CD4-positive, alpha-beta T cell (primary cell): ENCODE results near the gene GUCA1C. TPM values are rescaled to one million over a fixed set of nuclear protein-coding genes. Genes with fewer than 3 reads are reported as not detected.

ENCODE experiments used
- ATAC-seq: fragments of 200-7000 bp; cut with Tn5 transposase; one replicate; pipeline ENCODE4 v1.10.0; 2022; ENCODE audit warnings: mild to moderate bottlenecking; ENCODE audit not compliant: poor library complexity
- CTCF ChIA-PET: fragments of 350-600 bp; sonication (Branson Sonifier 250); formaldehyde crosslinking; loops from one replicate; lab custom pipeline; 2021; ENCODE audit warnings: antibody characterized with exemption, inconsistent platforms; lab: Charles Lee
- POLR2A ChIA-PET: fragments of 350-600 bp; sonication (Branson Sonifier 250); formaldehyde crosslinking; loops from one replicate; lab custom pipeline; 2021; ENCODE audit warnings: antibody characterized with exemption, inconsistent platforms; lab: Charles Lee
- DNase-seq, 14 experiments: peaks; one replicate each; pipeline ENCODE4 v3.0.0-alpha.2; 2013 to 2020; ENCODE audit warnings: mixed read lengths in 2 of 14
- H3K27ac ChIP-seq, 2 donors: one replicate each; pipeline versions ENCODE4 v1.5.1 to v1.7.0; 2013; ENCODE audit warnings: low read length in 2 of 2, low read depth in 1 of 2, mild to moderate bottlenecking in 1 of 2
- H3K27me3 ChIP-seq, 2 experiments: 1 replicate in 1 of 2; 2 replicates in 1 of 2; pipeline versions ENCODE4 v1.6.1 to v1.7.0; 2013; ENCODE audit warnings: low read length in 2 of 2, control low read depth in 1 of 2, mild to moderate bottlenecking in 1 of 2, moderate library complexity in 1 of 2; ENCODE audit not compliant: insufficient read depth in 2 of 2, control insufficient read depth in 1 of 2
- H3K36me3 ChIP-seq: one replicate; pipeline ENCODE4 v1.6.1; 2013; ENCODE audit warnings: low read length, control low read depth; ENCODE audit not compliant: insufficient read depth
- H3K4me1 ChIP-seq: one replicate; pipeline ENCODE4 v1.6.1; 2013; ENCODE audit warnings: low read length, control low read depth; ENCODE audit not compliant: insufficient read depth
- H3K4me3 ChIP-seq: one replicate; pipeline ENCODE4 v1.5.1; 2013; ENCODE audit warnings: mild to moderate bottlenecking, low read length, moderate library complexity
- H3K9me3 ChIP-seq, 2 experiments: 1 replicate in 1 of 2; 2 replicates in 1 of 2; pipeline versions ENCODE4 v1.6.1 to v1.7.0; 2013; ENCODE audit warnings: low read length in 2 of 2, mild to moderate bottlenecking in 2 of 2, control low read depth in 1 of 2, moderate library complexity in 1 of 2; ENCODE audit not compliant: control insufficient read depth in 1 of 2, insufficient read depth in 1 of 2
- H3K27ac Mint-ChIP-seq: one replicate; pipeline ENCODE4 v1.8.0; 2020; ENCODE audit warnings: mixed read lengths
- H3K27me3 Mint-ChIP-seq: one replicate; pipeline ENCODE4 v1.8.0; 2021; ENCODE audit warnings: mixed read lengths
- H3K36me3 Mint-ChIP-seq: one replicate; pipeline ENCODE4 v1.8.0; 2021; ENCODE audit warnings: low read depth, mixed read lengths
- H3K4me1 Mint-ChIP-seq: one replicate; pipeline ENCODE4 v1.8.0; 2021; ENCODE audit warnings: low read depth, mixed read lengths
- H3K4me3 Mint-ChIP-seq: one replicate; pipeline ENCODE4 v1.8.0; 2020; ENCODE audit warnings: mild to moderate bottlenecking, mixed read lengths
- H3K9me3 Mint-ChIP-seq: one replicate; pipeline ENCODE4 v1.8.0; 2020; ENCODE audit warnings: mixed read lengths
- CTCF ChIP-seq: fragments of 200-600 bp; IDR thresholded peaks from one replicate; pipeline ENCODE4 v1.8.0; 2022; ENCODE audit warnings: antibody characterized with exemption, mild to moderate bottlenecking
- intact Hi-C, 2 experiments: fragments of 100-400 bp; cut with DNase I in 1 of 2; cut with micrococcal nuclease in 1 of 2; formaldehyde crosslinking; loops; one replicate each; pipeline versions ENCODE4 v1.15.1 to v1.9.0; 2023 to 2025; cut with DNase I, micrococcal nuclease
- total RNA-seq, 174 experiments: library from RNA in 2 of 174; stranded (reverse) in 2 of 174; gene quantifications; one replicate each; pipeline ENCODE4 v1.2.3 and lab custom pipeline; 2021 to 2026

The GUCA1C gene
- total RNA-seq, 2 experiments from 2014 or later, result not detected

GRCh38 chr3:108907194-108907593 lies 46.5 kb downstream of the GUCA1C start:
- Histone ChIP-seq H3K4me1 (no peaks in the 10 kb centered on the region), H3K9me3 (peaks cover 0 to 5% of the 10 kb centered on the region in 2 experiments), H3K36me3 (no peaks in the 10 kb centered on the region), H3K4me3 (no peak overlapping the region), H3K27me3 (no peaks in the 10 kb centered on the region), H3K27ac (no peak overlapping the region)
- H3K9me3 Mint-ChIP-seq, result no peaks in the 10 kb centered on the region
- ChIA-PET CTCF (interaction anchor here (1.1 kb wide), 1 partner anchor 8 kb away, joined by 3 read pairs; no protein-coding TSS in a partner anchor), POLR2A (no interaction called here)
- no peak overlapping the region for H3K27ac Mint-ChIP-seq
- no peak overlapping the region for H3K4me3 Mint-ChIP-seq
- H3K36me3 Mint-ChIP-seq, result no peaks in the 10 kb centered on the region
- intact Hi-C loops, result no loop called here
- H3K4me1 Mint-ChIP-seq, result peaks cover 4% of the 10 kb centered on the region
- no peak for TF ChIP-seq CTCF
- no peak for DNase-seq
- no peaks in the 10 kb centered on the region for H3K27me3 Mint-ChIP-seq
- ATAC-seq, result no peak

DNA sequence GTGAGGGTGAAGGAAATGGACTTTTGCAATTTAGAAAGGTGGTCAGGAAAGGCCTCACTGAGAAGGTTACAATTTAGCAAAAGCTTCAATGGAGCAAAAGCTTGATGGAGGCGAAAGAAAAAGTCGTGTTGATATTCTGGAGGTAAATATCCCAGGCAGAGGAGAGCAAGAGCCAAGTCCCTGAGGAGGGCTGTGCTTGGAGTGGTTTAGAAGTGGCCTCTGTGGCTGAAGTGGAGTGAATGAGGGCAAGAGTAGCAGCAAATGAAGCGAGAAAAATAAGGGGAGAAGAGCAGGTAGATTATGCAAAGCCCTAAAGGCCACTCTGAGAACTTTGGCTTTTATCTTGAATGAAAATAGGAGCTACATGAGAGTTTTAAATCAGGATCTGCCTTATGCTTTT lies 54.1 kb downstream of the GUCA1C start:
- H3K36me3 ChIP-seq, result no peaks in the 10 kb centered on the region
- no peak for TF ChIP-seq CTCF
- ChIA-PET POLR2A (no interaction called here), CTCF (interaction anchor here (1.4 kb wide), 1 partner anchor 9 kb away, joined by 3 read pairs; no protein-coding TSS in a partner anchor)
- H3K27ac ChIP-seq, result no peak overlapping the region
- Mint-ChIP-seq H3K9me3 (no peaks in the 10 kb centered on the region), H3K27ac (no peak overlapping the region), H3K4me3 (no peak overlapping the region), H3K4me1 (peaks cover 4% of the 10 kb centered on the region), H3K36me3 (no peaks in the 10 kb centered on the region), H3K27me3 (no peaks in the 10 kb centered on the region)
- no peaks in the 10 kb centered on the region for H3K9me3 ChIP-seq
- DNase-seq (no peak), ATAC-seq (no peak)
- H3K4me3 ChIP-seq, result no peak overlapping the region
- H3K4me1 ChIP-seq, result no peaks in the 10 kb centered on the region
- no peaks in the 10 kb centered on the region for H3K27me3 ChIP-seq
- intact Hi-C loops, result no loop called here

DNA sequence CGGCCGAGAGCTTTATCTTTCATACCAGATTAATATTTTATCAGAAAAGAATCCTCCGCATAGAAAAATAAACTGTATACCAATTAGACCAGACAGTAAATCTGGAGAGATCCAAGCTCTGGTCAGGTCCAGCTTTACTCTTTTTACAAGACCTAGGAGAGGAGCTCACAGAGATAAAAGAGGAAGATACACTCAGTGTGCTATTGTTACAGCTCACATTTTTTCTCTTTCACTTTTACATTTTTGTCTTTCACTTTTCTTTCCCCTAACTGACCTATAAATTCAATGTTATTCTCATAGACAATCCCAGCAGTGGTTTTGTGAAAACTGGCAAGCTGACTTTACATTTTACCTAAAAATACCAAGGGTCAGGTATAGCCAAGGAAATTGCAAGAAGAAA lies 55.8 kb downstream of the GUCA1C start:
- ChIA-PET CTCF (interaction anchor here (0.7 to 1.5 kb wide), 2 partner anchors 15 to 79 kb away, joined by 3 to 4 read pairs; no protein-coding TSS in a partner anchor), POLR2A (interaction anchor here (0.6 kb wide), 1 partner anchor 63 kb away, joined by 3 read pairs; no protein-coding TSS in a partner anchor)
- H3K4me1 ChIP-seq, result no peaks in the 10 kb centered on the region
- DNase-seq (no peak), ATAC-seq (no peak)
- H3K4me1 Mint-ChIP-seq, result peaks cover 4% of the 10 kb centered on the region
- no peaks in the 10 kb centered on the region for H3K9me3 Mint-ChIP-seq
- H3K4me3 ChIP-seq, result no peak overlapping the region
- no peak for TF ChIP-seq CTCF
- intact Hi-C loops, result no loop called here
- H3K27ac ChIP-seq, result no peak overlapping the region
- H3K36me3 Mint-ChIP-seq, result no peaks in the 10 kb centered on the region
- H3K27me3 ChIP-seq, result no peaks in the 10 kb centered on the region
- H3K27me3 Mint-ChIP-seq, result no peaks in the 10 kb centered on the region
- no peaks in the 10 kb centered on the region for H3K9me3 ChIP-seq
- H3K27ac Mint-ChIP-seq, result no peak overlapping the region
- no peak overlapping the region for H3K4me3 Mint-ChIP-seq
- no peaks in the 10 kb centered on the region for H3K36me3 ChIP-seq
